SU-DHL-6 (cell line): ENCODE measurements around the gene LUC7L.
"Not testable (repeated sequence)": the region's sequence is repeated elsewhere in the genome, so short reads cannot be mapped to it uniquely, and the experiment has no call there.

Experiments
- H2AFZ ChIP-seq: fragments of 200-600 bp; sonication (generic); 2 replicates; pipeline ENCODE4 v1.6.1; 2014; ENCODE audit warnings: low read depth, mild to moderate bottlenecking, moderate library complexity, mixed read lengths, antibody characterized with exemption, low read length; ENCODE audit not compliant: severe bottlenecking
- H3F3A ChIP-seq: fragments of 200-600 bp; shearing (Covaris generic); 2 replicates; pipeline ENCODE4 v1.6.0; 2016; ENCODE audit warnings: antibody characterized with exemption, mild to moderate bottlenecking; ENCODE audit not compliant: insufficient read depth
- H3K27ac ChIP-seq: fragments of 200-600 bp; sonication (generic); 2 replicates; pipeline ENCODE4 v1.5.1; 2016; ENCODE audit warnings: low read depth, mild to moderate bottlenecking, low read length, moderate library complexity, mixed read lengths
- H3K27me3 ChIP-seq: fragments of 200-600 bp; sonication (generic), shearing (Covaris generic); 2 replicates; pipeline ENCODE4 v1.6.0; 2014; ENCODE audit warnings: mild to moderate bottlenecking, low read length
- H3K36me3 ChIP-seq: fragments of 200-600 bp; sonication (generic); 2 replicates; pipeline ENCODE4 v1.6.1; 2014; ENCODE audit warnings: mild to moderate bottlenecking, low read length, mixed read lengths
- H3K4me2 ChIP-seq: fragments of 300-600, 200-600 bp; shearing (Covaris generic), sonication (generic); 2 replicates; pipeline ENCODE4 v1.6.0; 2014; ENCODE audit warnings: low read length, low read depth, mild to moderate bottlenecking; ENCODE audit not compliant: poor library complexity, severe bottlenecking
- H3K4me3 ChIP-seq: fragments of 200-600 bp; sonication (generic); 2 replicates; pipeline ENCODE4 v1.5.1; 2014; ENCODE audit warnings: antibody characterized with exemption, low read length, mild to moderate bottlenecking, mixed read lengths; ENCODE audit not compliant: insufficient read depth, poor library complexity, severe bottlenecking
- H3K79me2 ChIP-seq: fragments of 200-600 bp; sonication (generic); 2 replicates; pipeline ENCODE4 v1.6.1; 2014; ENCODE audit warnings: mild to moderate bottlenecking, low read length, moderate library complexity; ENCODE audit not compliant: insufficient read depth
- H3K9ac ChIP-seq: fragments of 200-600 bp; sonication (generic); 2 replicates; pipeline ENCODE4 v1.7.0; 2014; ENCODE audit warnings: mild to moderate bottlenecking, low read length
- H3K9me2 ChIP-seq: fragments of 200-600 bp; sonication (generic); replicated peaks from 2 replicates; pipeline ENCODE4 v1.6.1; 2014; ENCODE audit warnings: low read length; ENCODE audit not compliant: insufficient read depth
- H3K9me3 ChIP-seq: fragments of 200-600 bp; sonication (generic); 2 replicates; pipeline ENCODE4 v1.6.1; 2014; ENCODE audit warnings: low read length, mixed read lengths; ENCODE audit not compliant: insufficient read depth
- H4K20me1 ChIP-seq: fragments of 200-600 bp; sonication (generic); 2 replicates; pipeline ENCODE4 v1.6.1; 2014; ENCODE audit warnings: low read depth, mild to moderate bottlenecking, antibody characterized with exemption, low read length, moderate library complexity, mixed read lengths
- CTCF ChIP-seq: fragments of 200-600 bp; sonication (generic); IDR thresholded peaks from one replicate; pipeline ENCODE4 v1.5.1; 2017; ENCODE audit warnings: antibody characterized with exemption, mild to moderate bottlenecking, low read length, moderate library complexity; ENCODE audit not compliant: insufficient read depth, poor library complexity, severe bottlenecking
- EZH2phosphoT487 ChIP-seq: fragments of 200-600 bp; sonication (generic), shearing (Covaris generic); conservative IDR thresholded peaks from 2 replicates; pipeline ENCODE4 v1.6.1; 2018; ENCODE audit warnings: mild to moderate bottlenecking, antibody characterized with exemption, low read length, moderate library complexity, mixed read lengths

Gene LUC7L

GRCh38 chr16:177394-177822 lies 51.8 kb downstream of the LUC7L start:
- Histone ChIP-seq H2AFZ (no peak overlapping the region), H3K27me3 (no peaks in the 10 kb centered on the region), H3K9ac (no peak overlapping the region), H3F3A (no peaks in the 10 kb centered on the region), H3K4me3 (no peak overlapping the region), H3K79me2 (no peaks in the 10 kb centered on the region), H3K36me3 (no peaks in the 10 kb centered on the region), H3K4me2 (no peak overlapping the region), H3K27ac (no peak overlapping the region), H4K20me1 (no peaks in the 10 kb centered on the region), H3K9me3 (no peaks in the 10 kb centered on the region), H3K9me2 (no peaks in the 10 kb centered on the region)
- TF ChIP-seq CTCF (no peak), EZH2phosphoT487 (no peak)

GRCh38 chr16:176477-177382 lies 52.5 kb downstream of the LUC7L start, which contains the start of gene HBA1:
TSS of gene HBA1 (plus strand) at chr16:176680. CDS start at chr16:176717, 37 bp downstream.
- not testable (repeated sequence) for H3F3A ChIP-seq, H3K36me3 ChIP-seq, H3K4me3 ChIP-seq, H2AFZ ChIP-seq, H3K9ac ChIP-seq, H3K27ac ChIP-seq, H3K27me3 ChIP-seq, H3K9me3 ChIP-seq, H4K20me1 ChIP-seq, H3K4me2 ChIP-seq, H3K79me2 ChIP-seq, H3K9me2 ChIP-seq

- H2AFZ ChIP-seq, H3K9ac ChIP-seq, H3K79me2 ChIP-seq, H3K9me2 ChIP-seq, H3K9me3 ChIP-seq, H3K4me3 ChIP-seq, H3K36me3 ChIP-seq, H3K27ac ChIP-seq, H3K4me2 ChIP-seq, H4K20me1 ChIP-seq, H3K27me3 ChIP-seq, H3F3A ChIP-seq: not testable (repeated sequence)
Observed at GRCh38 chr16:176006-176405, 53.2 kb downstream of the LUC7L start.

GRCh38 chr16:175011-175949 lies 54.0 kb downstream of the LUC7L start:
- H2AFZ ChIP-seq, result no peak overlapping the region
- no peaks in the 10 kb centered on the region for H3K9me3 ChIP-seq

GRCh38 chr16:173928-174769 lies 55.1 kb downstream of the LUC7L start:
- H3K79me2 ChIP-seq, H3K9me3 ChIP-seq, H4K20me1 ChIP-seq, H3F3A ChIP-seq, H3K27ac ChIP-seq, H3K27me3 ChIP-seq, H3K9ac ChIP-seq, H3K36me3 ChIP-seq, H3K9me2 ChIP-seq, H2AFZ ChIP-seq, H3K4me3 ChIP-seq, H3K4me2 ChIP-seq: not testable (repeated sequence)

More at GRCh38 chr16:175011-175949, 54.0 kb downstream of the LUC7L start:
- TF ChIP-seq CTCF (no peak), EZH2phosphoT487 (no peak)
- H3F3A ChIP-seq, result no peaks in the 10 kb centered on the region
- no peak overlapping the region for H3K27ac ChIP-seq
- no peak overlapping the region for H3K4me2 ChIP-seq
- H3K79me2 ChIP-seq, result no peaks in the 10 kb centered on the region
- no peaks in the 10 kb centered on the region for H4K20me1 ChIP-seq
- no peak overlapping the region for H3K9ac ChIP-seq
- H3K36me3 ChIP-seq, result no peaks in the 10 kb centered on the region
- no peaks in the 10 kb centered on the region for H3K9me2 ChIP-seq
- H3K4me3 ChIP-seq, result no peak overlapping the region
- no peaks in the 10 kb centered on the region for H3K27me3 ChIP-seq
